Measurements from ENCODE around the gene SETD2.

The SETD2 gene

DNA sequence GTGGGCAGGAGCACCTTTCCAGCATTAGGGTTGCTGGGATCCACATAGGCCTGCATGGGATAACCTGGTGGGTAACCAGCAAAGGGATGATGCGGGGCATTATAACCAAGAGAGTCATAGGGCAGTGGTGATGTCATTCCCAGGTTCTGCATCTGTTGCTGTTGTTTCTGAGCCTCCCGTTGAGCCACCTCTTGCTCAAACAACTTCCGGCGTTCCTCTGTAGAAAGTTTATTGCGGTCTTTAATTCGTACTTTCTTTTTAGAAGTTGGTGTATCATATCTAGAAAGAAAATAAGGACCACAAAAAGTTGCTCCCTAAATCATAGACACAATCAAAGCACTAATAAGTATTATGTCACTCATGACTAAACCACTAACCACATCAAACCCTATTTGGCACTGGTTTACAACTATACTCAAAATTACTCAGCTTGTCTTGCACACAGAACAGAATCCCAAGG, 106.7 kb downstream of the SETD2 start:
- no peaks in the 10 kb centered on the region for H3K4me1 Mint-ChIP-seq
- H3K27ac Mint-ChIP-seq, result no peak overlapping the region
- TF ChIP-seq, protein P1, sequence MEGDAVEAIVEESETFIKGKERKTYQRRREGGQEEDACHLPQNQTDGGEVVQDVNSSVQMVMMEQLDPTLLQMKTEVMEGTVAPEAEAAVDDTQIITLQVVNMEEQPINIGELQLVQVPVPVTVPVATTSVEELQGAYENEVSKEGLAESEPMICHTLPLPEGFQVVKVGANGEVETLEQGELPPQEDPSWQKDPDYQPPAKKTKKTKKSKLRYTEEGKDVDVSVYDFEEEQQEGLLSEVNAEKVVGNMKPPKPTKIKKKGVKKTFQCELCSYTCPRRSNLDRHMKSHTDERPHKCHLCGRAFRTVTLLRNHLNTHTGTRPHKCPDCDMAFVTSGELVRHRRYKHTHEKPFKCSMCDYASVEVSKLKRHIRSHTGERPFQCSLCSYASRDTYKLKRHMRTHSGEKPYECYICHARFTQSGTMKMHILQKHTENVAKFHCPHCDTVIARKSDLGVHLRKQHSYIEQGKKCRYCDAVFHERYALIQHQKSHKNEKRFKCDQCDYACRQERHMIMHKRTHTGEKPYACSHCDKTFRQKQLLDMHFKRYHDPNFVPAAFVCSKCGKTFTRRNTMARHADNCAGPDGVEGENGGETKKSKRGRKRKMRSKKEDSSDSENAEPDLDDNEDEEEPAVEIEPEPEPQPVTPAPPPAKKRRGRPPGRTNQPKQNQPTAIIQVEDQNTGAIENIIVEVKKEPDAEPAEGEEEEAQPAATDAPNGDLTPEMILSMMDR (IDR thresholded peaks at IDR 0.05), result no peak
- no peaks in the 10 kb centered on the region for H3K27me3 Mint-ChIP-seq (ENCODE audit: low read depth, poor library complexity)
- H3K9me3 Mint-ChIP-seq, result no peaks in the 10 kb centered on the region
- peaks cover 57% of the 10 kb centered on the region for H3K36me3 Mint-ChIP-seq (ENCODE audit: low read depth)
- no peak overlapping the region for H3K4me3 Mint-ChIP-seq
- no peak for DNase-seq

- Mint-ChIP-seq H3K36me3 (ENCODE audit: low read depth) (peaks cover 52% of the 10 kb centered on the region), H3K9me3 (no peaks in the 10 kb centered on the region), H3K4me1 (no peaks in the 10 kb centered on the region), H3K4me3 (no peak overlapping the region), H3K27ac (no peak overlapping the region), H3K27me3 (ENCODE audit: low read depth, poor library complexity) (no peaks in the 10 kb centered on the region)
- TF ChIP-seq, protein P1 (IDR thresholded peaks at IDR 0.05), result no peak
- DNase-seq, result no peak
Observed at GRCh38 chr3:47056705-47057104, 107.2 kb downstream of the SETD2 start.

- TF ChIP-seq, protein P1 (IDR thresholded peaks at IDR 0.05), result no peak
- Mint-ChIP-seq H3K4me3 (no peak overlapping the region), H3K27me3 (ENCODE audit: low read depth, poor library complexity) (no peaks in the 10 kb centered on the region), H3K36me3 (ENCODE audit: low read depth) (peaks cover 50% of the 10 kb centered on the region), H3K9me3 (no peaks in the 10 kb centered on the region), H3K4me1 (no peaks in the 10 kb centered on the region), H3K27ac (no peak overlapping the region)
- DNase-seq, result no peak
Observed at GRCh38 chr3:47054412-47054811, 109.5 kb downstream of the SETD2 start.

DNA sequence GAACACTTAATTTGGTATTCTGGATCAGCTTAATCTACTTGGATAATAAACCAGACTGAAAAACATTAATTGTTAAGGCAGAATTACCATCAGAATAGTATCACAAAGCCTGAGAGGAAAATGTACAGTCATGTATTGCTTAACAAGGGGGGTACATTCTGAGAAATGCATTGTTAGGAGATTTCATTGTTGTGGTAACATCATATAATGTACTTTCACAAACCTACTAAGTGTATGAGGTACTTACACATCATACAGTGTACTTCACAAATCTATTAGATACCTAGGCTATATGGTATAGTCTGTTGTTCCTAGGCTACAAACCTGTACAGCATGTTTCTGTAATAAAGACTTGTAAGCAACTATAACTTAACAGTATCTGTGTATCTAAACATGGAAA, 116.2 kb downstream of the SETD2 start:
- H3K4me3 Mint-ChIP-seq, result no peak overlapping the region
- no peaks in the 10 kb centered on the region for H3K9me3 Mint-ChIP-seq
- no peak overlapping the region for H3K27ac Mint-ChIP-seq
- peaks cover 4% of the 10 kb centered on the region for H3K27me3 Mint-ChIP-seq (ENCODE audit: low read depth, poor library complexity)
- H3K36me3 Mint-ChIP-seq (ENCODE audit: low read depth), result peaks cover 45% of the 10 kb centered on the region
- TF ChIP-seq, protein P1 (IDR thresholded peaks at IDR 0.05), result no peak
- no peak for DNase-seq
- H3K4me1 Mint-ChIP-seq, result peaks cover 5% of the 10 kb centered on the region

DNA sequence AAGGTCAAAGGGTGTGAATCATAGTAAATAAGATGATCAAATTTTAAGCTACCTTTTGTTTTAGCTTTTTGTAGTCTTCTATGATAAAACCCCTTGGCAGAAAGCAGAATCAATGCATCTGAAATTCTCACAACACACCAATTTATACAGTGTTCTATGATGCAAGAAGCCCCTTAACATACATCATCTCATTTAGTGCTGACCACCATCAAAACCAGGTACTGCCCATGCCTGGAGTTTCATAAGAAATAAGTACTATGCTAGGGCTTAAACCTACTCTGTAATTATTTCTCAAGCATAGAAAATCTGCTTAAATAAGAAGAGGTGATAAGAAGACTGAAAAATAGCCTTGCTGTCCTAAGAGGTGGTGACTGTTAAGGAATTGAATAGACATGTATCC, 116.8 kb downstream of the SETD2 start:
- TF ChIP-seq, protein P1 (IDR thresholded peaks at IDR 0.05), result no peak
- Mint-ChIP-seq H3K4me1 (peaks cover 11% of the 10 kb centered on the region), H3K27ac (no peak overlapping the region), H3K9me3 (no peaks in the 10 kb centered on the region), H3K36me3 (ENCODE audit: low read depth) (peaks cover 51% of the 10 kb centered on the region), H3K4me3 (no peak overlapping the region), H3K27me3 (ENCODE audit: low read depth, poor library complexity) (peaks cover 4% of the 10 kb centered on the region)
- no peak for DNase-seq

- peaks cover 72% of the 10 kb centered on the region for H3K36me3 Mint-ChIP-seq (ENCODE audit: low read depth)
- peaks cover 4% of the 10 kb centered on the region for H3K27me3 Mint-ChIP-seq (ENCODE audit: low read depth, poor library complexity)
- H3K27ac Mint-ChIP-seq, result peak overlapping the region; percentile 7
- H3K4me3 Mint-ChIP-seq, result no peak overlapping the region
- peaks cover 13% of the 10 kb centered on the region for H3K4me1 Mint-ChIP-seq
- no peaks in the 10 kb centered on the region for H3K9me3 Mint-ChIP-seq
- DNase-seq, result peak; percentile 4
- TF ChIP-seq, protein P1 (IDR thresholded peaks at IDR 0.05), result no peak
Observed at GRCh38 chr3:47042231-47042791, 121.6 kb downstream of the SETD2 start.
